ENCODE measurements around the gene RABEP1.

GRCh38 chr17:5410594-5411272 is 128.6 kb downstream of the RABEP1 start:
- TF ChIP-seq CTCF (IDR thresholded peaks at IDR 0.05) (no peak), POLR2A (IDR thresholded peaks at IDR 0.05) (no peak)

Data from adrenal gland (tissue), 5 donors.